GM18526 (cell line): ENCODE measurements around the gene BIRC7.

Experiments used
- POLR2A ChIP-seq: IDR thresholded peaks from 3 replicates; pipeline ENCODE4 v1.6.1; 2011; ENCODE audit not compliant: insufficient read length; ENCODE audit errors: extremely low read depth

Gene BIRC7, protein sequence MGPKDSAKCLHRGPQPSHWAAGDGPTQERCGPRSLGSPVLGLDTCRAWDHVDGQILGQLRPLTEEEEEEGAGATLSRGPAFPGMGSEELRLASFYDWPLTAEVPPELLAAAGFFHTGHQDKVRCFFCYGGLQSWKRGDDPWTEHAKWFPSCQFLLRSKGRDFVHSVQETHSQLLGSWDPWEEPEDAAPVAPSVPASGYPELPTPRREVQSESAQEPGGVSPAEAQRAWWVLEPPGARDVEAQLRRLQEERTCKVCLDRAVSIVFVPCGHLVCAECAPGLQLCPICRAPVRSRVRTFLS

GRCh38 chr20:63235399-63235983 is at the start of gene BIRC7:
BIRC7 (plus strand) TSS chr20:63235905; CDS start chr20:63236097, 192 bp downstream.
- TF ChIP-seq POLR2A: no peak

DNA sequence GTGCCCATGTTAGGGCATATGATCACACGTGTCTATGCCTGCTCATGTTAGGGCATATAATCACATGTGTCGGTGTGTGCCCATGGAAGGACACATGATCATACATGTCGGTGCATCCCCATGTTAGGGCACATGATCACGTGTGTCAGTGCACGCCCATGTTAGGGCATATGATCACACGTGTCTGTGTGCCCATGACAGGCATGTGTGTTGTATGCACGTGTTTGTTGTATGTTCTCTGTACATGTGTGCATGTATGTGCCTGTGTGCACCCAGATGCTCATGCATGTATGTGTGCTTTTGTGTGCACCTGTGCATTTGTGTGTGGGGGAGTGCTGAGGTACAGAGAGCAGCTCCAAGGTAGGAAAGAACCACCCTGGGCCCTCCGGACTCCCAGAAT is 49.6 kb upstream of the BIRC7 start:
- no peak for TF ChIP-seq POLR2A

DNA sequence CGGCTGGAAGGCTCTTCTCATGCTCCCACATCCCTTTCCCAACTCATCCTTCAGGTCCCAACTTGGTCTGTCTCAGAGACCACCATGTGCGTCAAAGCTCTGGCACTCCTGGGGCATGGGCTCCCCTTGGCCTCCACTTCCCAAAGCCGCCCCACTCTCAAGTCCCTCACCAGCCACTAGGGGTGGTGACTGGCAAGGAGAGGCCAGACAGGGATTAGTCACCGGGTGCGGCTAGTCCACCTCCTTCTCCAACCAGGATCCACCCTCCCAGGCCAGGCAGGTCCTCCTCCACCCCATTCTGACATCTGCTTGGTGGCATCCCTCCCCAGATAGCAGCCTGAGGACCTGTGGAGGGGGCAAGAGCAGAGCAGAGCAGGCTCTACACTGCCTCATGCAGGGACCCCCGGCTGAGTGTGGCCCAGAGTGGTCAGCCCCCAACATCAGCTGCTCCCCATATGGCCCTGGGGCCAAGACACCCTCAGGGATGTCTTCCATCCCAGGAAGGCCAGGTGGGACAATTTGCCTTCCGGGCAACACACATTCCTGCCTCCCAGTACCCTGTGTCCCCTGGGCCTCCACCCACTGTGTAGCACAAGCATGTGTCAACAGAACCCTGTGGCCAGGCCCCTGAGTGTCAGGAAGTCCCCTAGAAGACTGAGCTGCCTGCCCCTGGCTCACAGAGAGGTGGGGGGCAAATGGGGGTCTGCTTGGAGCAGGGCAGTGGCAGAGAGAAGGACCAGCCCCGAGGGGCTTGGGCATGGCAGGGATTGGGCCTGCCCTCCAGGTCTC is 49.0 kb upstream of the BIRC7 start:
- no peak for TF ChIP-seq POLR2A

- TF ChIP-seq POLR2A: no peak
These were observed 48.2 kb upstream of the BIRC7 start for GRCh38 chr20:63187338-63188158.

- TF ChIP-seq POLR2A: no peak
These were observed 47.6 kb upstream of the BIRC7 start for GRCh38 chr20:63188159-63188442.

- no peak for TF ChIP-seq POLR2A
These were observed 46.9 kb upstream of the BIRC7 start for GRCh38 chr20:63188641-63189321.

DNA sequence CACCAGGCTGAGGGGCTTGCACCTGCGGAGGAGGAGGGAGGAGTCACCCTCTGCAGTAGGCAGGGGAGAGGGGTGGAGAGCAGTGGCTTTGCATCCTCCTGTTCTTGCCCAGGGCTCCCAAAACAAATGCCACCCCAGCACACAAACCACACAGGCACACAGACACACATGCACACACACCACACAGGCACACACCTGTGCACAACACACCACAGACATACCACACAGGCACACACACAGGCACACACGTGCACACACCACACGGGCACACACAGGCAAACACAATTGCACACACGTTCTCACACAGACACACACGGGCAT is 46.4 kb upstream of the BIRC7 start:
- TF ChIP-seq POLR2A: no peak

- TF ChIP-seq POLR2A: no peak
These were observed 45.7 kb upstream of the BIRC7 start for GRCh38 chr20:63189846-63190559.

DNA sequence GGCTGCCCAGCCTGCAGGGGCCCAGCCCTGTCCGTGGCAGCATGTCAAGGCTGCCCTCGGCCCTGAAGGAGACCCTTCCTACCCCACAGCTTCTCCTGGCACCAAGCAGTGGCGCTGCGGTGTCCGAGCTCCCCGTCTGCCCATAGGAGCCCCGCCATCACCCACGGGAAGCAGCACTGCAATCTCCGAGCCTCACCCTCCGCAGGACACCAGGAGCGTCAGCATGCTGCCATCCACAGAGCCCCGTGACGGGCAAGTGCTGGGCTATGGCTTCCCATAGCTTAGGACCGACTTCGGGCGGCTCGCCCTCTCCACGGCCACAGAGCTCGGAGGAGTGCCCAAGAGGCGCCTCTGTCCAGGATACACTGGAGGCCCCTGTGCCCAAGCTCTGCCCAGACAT is 44.9 kb upstream of the BIRC7 start:
- no peak for TF ChIP-seq POLR2A

DNA sequence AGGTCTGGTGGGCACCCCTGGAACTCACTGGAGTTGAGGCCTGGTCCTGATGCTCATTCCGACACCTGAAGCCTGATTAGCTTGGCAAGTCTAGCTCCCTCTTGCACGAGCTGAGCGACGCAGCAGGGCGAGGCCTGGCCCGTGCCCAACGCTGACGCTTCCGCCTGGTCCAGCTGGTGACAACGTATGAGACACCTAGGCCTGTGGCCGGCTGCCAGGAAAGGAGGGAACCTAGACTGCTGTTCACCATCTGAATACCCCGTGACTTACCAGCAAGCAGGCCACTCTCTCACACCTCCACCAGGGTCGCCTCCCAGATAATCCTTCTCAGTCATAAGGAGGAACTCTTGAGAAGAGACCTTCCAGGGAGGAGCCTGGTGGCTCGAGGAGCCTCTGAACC is 44.3 kb upstream of the BIRC7 start:
- TF ChIP-seq POLR2A: no peak

GRCh38 chr20:63192721-63193120 is 43.0 kb upstream of the BIRC7 start:
- TF ChIP-seq POLR2A: no peak

- no peak for TF ChIP-seq POLR2A
These were observed 41.5 kb upstream of the BIRC7 start for GRCh38 chr20:63194007-63194796.

- no peak for TF ChIP-seq POLR2A
These were observed 40.9 kb upstream of the BIRC7 start for GRCh38 chr20:63194797-63195173.
